Measurements from ENCODE around the gene TPCN2.

DNA sequence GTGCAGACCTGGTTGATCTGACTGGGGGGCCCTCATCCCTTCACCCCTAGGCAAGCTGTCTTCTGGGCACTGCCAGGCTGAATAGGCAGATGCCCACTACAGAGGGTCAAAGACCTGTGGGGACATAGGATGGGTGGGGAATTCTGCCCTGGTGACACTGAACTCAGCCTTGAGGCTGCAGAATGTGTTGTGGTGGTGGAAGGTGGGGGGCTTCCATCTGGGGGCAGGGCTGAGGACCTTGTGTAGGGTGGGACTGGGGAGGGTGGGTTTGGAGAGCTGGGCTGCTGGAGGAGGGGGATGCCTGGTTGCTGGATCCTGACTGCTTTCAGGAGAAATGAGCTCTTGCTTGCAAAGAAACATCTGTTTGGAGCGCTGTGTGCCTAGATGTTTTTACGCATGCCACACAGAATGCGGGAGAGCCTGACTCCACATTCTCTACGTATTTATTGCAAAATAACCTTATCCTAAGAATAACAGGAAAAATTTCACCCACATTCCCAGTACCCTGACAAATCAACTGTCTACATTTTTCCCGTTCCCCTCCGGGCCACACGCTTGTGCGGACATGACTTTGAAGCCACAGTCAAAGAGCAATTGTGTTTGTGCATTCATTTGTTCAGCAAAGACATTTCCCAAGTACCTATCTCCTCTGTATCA, 125.3 kb downstream of the TPCN2 start:
- TF ChIP-seq SIN3A (IDR thresholded peaks at IDR 0.05; ENCODE audit: borderline replicate concordance, insufficient read depth, low read length) (no peak), POLR2AphosphoS5 (IDR thresholded peaks at IDR 0.05; ENCODE audit: low read depth, low read length) (no peak), REST (IDR thresholded peaks at IDR 0.05; ENCODE audit: insufficient read depth in 1 of 2, low read depth in 2 of 2, low read length in 2 of 2) (no peak), TAF1 (IDR thresholded peaks at IDR 0.05; ENCODE audit: borderline replicate concordance, insufficient read depth, low read length) (no peak), FOXP2 (optimal IDR thresholded peaks at IDR 0.05; ENCODE audit: borderline replicate concordance, extremely low read depth, extremely low read length, insufficient read depth) (no peak)

Measured in PFSK-1 (cell line).